Skeletal muscle tissue (tissue), 4 donors: Measurements from ENCODE around the gene OASL. TPM values are rescaled to one million over a fixed set of nuclear protein-coding genes. Genes with fewer than 3 reads are reported as not detected.

Experiments
- H3K27ac ChIP-seq: one replicate; pipeline ENCODE4 v1.7.0; 2013; ENCODE audit warnings: mild to moderate bottlenecking, low read depth, low read length, inconsistent platforms
- H3K27me3 ChIP-seq, 3 donors: one replicate each; pipeline ENCODE4 v1.7.0; 2013; ENCODE audit warnings: low read length in 3 of 3; ENCODE audit not compliant: control insufficient read depth in 3 of 3, insufficient read depth in 3 of 3
- H3K36me3 ChIP-seq, 3 donors: one replicate each; pipeline ENCODE4 v1.7.0; 2013; ENCODE audit warnings: low read length in 3 of 3; ENCODE audit not compliant: control insufficient read depth in 3 of 3, insufficient read depth in 3 of 3
- H3K4me1 ChIP-seq, 3 donors: one replicate each; pipeline ENCODE4 v1.7.0; 2013; ENCODE audit warnings: low read length in 3 of 3, mild to moderate bottlenecking in 3 of 3; ENCODE audit not compliant: control insufficient read depth in 3 of 3, insufficient read depth in 3 of 3
- H3K4me3 ChIP-seq, 3 donors: one replicate each; pipeline ENCODE4 v1.7.0; 2013; ENCODE audit warnings: low read length in 3 of 3
- H3K9ac ChIP-seq, 3 donors: one replicate each; pipeline ENCODE4 v1.7.0; 2013; ENCODE audit warnings: low read length in 3 of 3, mild to moderate bottlenecking in 3 of 3, moderate library complexity in 2 of 3, low read depth in 1 of 3
- H3K9me3 ChIP-seq, 3 donors: one replicate each; pipeline ENCODE4 v1.7.0; 2013; ENCODE audit warnings: low read length in 3 of 3; ENCODE audit not compliant: control insufficient read depth in 3 of 3
- total RNA-seq: library from RNA; depleted of rRNA; stranded (reverse); fragments of >200 nt; gene quantifications from one replicate; pipeline ENCODE4 v1.2.3, GENCODE V29; 2014
- donor health status: Osteomylitis.

OASL gene
- total RNA-seq = not detected

GRCh38 chr12:121038861-121039668, at the start of gene OASL:
TSS of gene OASL (minus strand) at chr12:121039246. CDS start at chr12:121038971, 275 bp downstream.
- Histone ChIP-seq H3K27me3 (peaks cover 9 to 19% (median 14%) of the 10 kb centered on the region in 3 donors), H3K9ac (peak within 1 kb of the TSS in 2 of 3 donors; percentile 14 to 33), H3K9me3 (no peaks in the 10 kb centered on the region), H3K36me3 (no peaks in the 10 kb centered on the region), H3K27ac (no peak within 1 kb of the TSS), H3K4me3 (peak within 1 kb of the TSS; percentile 63 to 80 (median 73)), H3K4me1 (peaks cover 9 to 10% (median 9%) of the 10 kb centered on the region in 3 donors)

- Histone ChIP-seq H3K27me3 (no peaks in the 10 kb centered on the region), H3K36me3 (no peaks in the 10 kb centered on the region), H3K4me3 (no peak overlapping the region), H3K27ac (no peak overlapping the region), H3K9me3 (no peaks in the 10 kb centered on the region), H3K4me1 (peaks cover 0 to 5% (median 0%) of the 10 kb centered on the region in 3 donors), H3K9ac (no peak overlapping the region)
These were observed 49.1 kb upstream of the OASL start for GRCh38 chr12:121088195-121088585.

GRCh38 chr12:121087467-121088194, 48.6 kb upstream of the OASL start:
- H3K4me3 ChIP-seq = no peak overlapping the region
- peaks cover 0 to 5% (median 0%) of the 10 kb centered on the region in 3 donors for H3K4me1 ChIP-seq
- no peaks in the 10 kb centered on the region for H3K9me3 ChIP-seq
- no peaks in the 10 kb centered on the region for H3K36me3 ChIP-seq
- no peak overlapping the region for H3K9ac ChIP-seq
- H3K27me3 ChIP-seq = no peaks in the 10 kb centered on the region
- no peak overlapping the region for H3K27ac ChIP-seq

- Histone ChIP-seq H3K27me3 (no peaks in the 10 kb centered on the region), H3K27ac (no peak overlapping the region), H3K4me1 (peaks cover 0 to 5% (median 0%) of the 10 kb centered on the region in 3 donors), H3K9ac (no peak overlapping the region), H3K36me3 (no peaks in the 10 kb centered on the region), H3K9me3 (no peaks in the 10 kb centered on the region), H3K4me3 (no peak overlapping the region)
These were observed 47.8 kb upstream of the OASL start for GRCh38 chr12:121086781-121087295.

GRCh38 chr12:121085506-121086353, 46.7 kb upstream of the OASL start:
- Histone ChIP-seq H3K4me3 (no peak overlapping the region), H3K4me1 (peaks cover 0 to 5% (median 0%) of the 10 kb centered on the region in 3 donors), H3K36me3 (no peaks in the 10 kb centered on the region), H3K27me3 (no peaks in the 10 kb centered on the region), H3K9ac (no peak overlapping the region), H3K9me3 (no peaks in the 10 kb centered on the region), H3K27ac (no peak overlapping the region)

GRCh38 chr12:121085069-121085468, 46.0 kb upstream of the OASL start:
- Histone ChIP-seq H3K9me3 (no peaks in the 10 kb centered on the region), H3K9ac (no peak overlapping the region), H3K4me1 (peaks cover 0 to 5% (median 0%) of the 10 kb centered on the region in 3 donors), H3K36me3 (no peaks in the 10 kb centered on the region), H3K27me3 (no peaks in the 10 kb centered on the region), H3K4me3 (no peak overlapping the region), H3K27ac (no peak overlapping the region)

GRCh38 chr12:121084229-121084628, 45.2 kb upstream of the OASL start:
- Histone ChIP-seq H3K4me3 (no peak overlapping the region), H3K9me3 (no peaks in the 10 kb centered on the region), H3K27ac (no peak overlapping the region)

GRCh38 chr12:121080909-121081308, 41.9 kb upstream of the OASL start:
- Histone ChIP-seq H3K9me3 (no peaks in the 10 kb centered on the region), H3K9ac (no peak overlapping the region), H3K36me3 (no peaks in the 10 kb centered on the region), H3K27ac (no peak overlapping the region), H3K27me3 (no peaks in the 10 kb centered on the region), H3K4me1 (no peaks in the 10 kb centered on the region), H3K4me3 (no peak overlapping the region)

More at GRCh38 chr12:121084229-121084628, 45.2 kb upstream of the OASL start:
- Histone ChIP-seq H3K27me3 (no peaks in the 10 kb centered on the region), H3K4me1 (peaks cover 0 to under 1% (median 0%) of the 10 kb centered on the region in 3 donors), H3K36me3 (no peaks in the 10 kb centered on the region), H3K9ac (no peak overlapping the region)

- H3K9me3 ChIP-seq = no peaks in the 10 kb centered on the region
- no peak overlapping the region for H3K27ac ChIP-seq
- H3K36me3 ChIP-seq = no peaks in the 10 kb centered on the region
- no peaks in the 10 kb centered on the region for H3K27me3 ChIP-seq
- no peaks in the 10 kb centered on the region for H3K4me1 ChIP-seq
- H3K4me3 ChIP-seq = no peak overlapping the region
- H3K9ac ChIP-seq = no peak overlapping the region
These were observed 40.8 kb upstream of the OASL start for GRCh38 chr12:121079736-121080272.
